ENCODE data around the gene ATF7.
"Not testable (repeated sequence)": the region's sequence is repeated elsewhere in the genome, so short reads cannot be mapped to it uniquely, and the experiment has no call there.

ATF7 gene

GRCh38 chr12:53643232-53643979, 17.2 kb upstream of the ATF7 start:
- Histone ChIP-seq H3K9me2 (replicated peaks; ENCODE audit: control insufficient read depth, low read length) (no peaks in the 10 kb centered on the region), H3F3A (ENCODE audit: control insufficient read depth, insufficient read depth) (no peaks in the 10 kb centered on the region), H3K4me3 (ENCODE audit: low read length) (no peak overlapping the region), H3K27me3 (ENCODE audit: control insufficient read depth, low read length) (no peaks in the 10 kb centered on the region), H3K79me2 (ENCODE audit: control insufficient read depth, low read length) (no peaks in the 10 kb centered on the region), H3K27ac (ENCODE audit: low read depth, low read length) (no peak overlapping the region), H3K4me2 (ENCODE audit: low read length) (no peak overlapping the region), H4K20me1 (ENCODE audit: control insufficient read depth, insufficient read depth, low read depth, low read length) (no peaks in the 10 kb centered on the region), H3K36me3 (ENCODE audit: control insufficient read depth, low read length) (no peaks in the 10 kb centered on the region), H3K4me1 (ENCODE audit: control insufficient read depth, low read length) (no peaks in the 10 kb centered on the region), H3K9me3 (ENCODE audit: control insufficient read depth, insufficient read depth, low read length) (no peaks in the 10 kb centered on the region)
- no peak for TF ChIP-seq EZH2phosphoT487 (IDR thresholded peaks at IDR 0.05; ENCODE audit: borderline replicate concordance, low read length)
- no peak for TF ChIP-seq CTCF (IDR thresholded peaks at IDR 0.05; ENCODE audit: low read depth, low read length, poor library complexity, severe bottlenecking)

- no peak for TF ChIP-seq CTCF (IDR thresholded peaks at IDR 0.05; ENCODE audit: low read depth, low read length, poor library complexity, severe bottlenecking)
- no peak for TF ChIP-seq EZH2phosphoT487 (IDR thresholded peaks at IDR 0.05; ENCODE audit: borderline replicate concordance, low read length)
- H3K27ac ChIP-seq (ENCODE audit: low read depth, low read length): no peak overlapping the region
- H3K79me2 ChIP-seq (ENCODE audit: control insufficient read depth, low read length): no peaks in the 10 kb centered on the region
- no peaks in the 10 kb centered on the region for H3K36me3 ChIP-seq (ENCODE audit: control insufficient read depth, low read length)
- H3K4me1 ChIP-seq (ENCODE audit: control insufficient read depth, low read length): no peaks in the 10 kb centered on the region
- no peaks in the 10 kb centered on the region for H3K27me3 ChIP-seq (ENCODE audit: control insufficient read depth, low read length)
- H3K9me2 ChIP-seq (replicated peaks; ENCODE audit: control insufficient read depth, low read length): no peaks in the 10 kb centered on the region
- no peak overlapping the region for H3K4me2 ChIP-seq (ENCODE audit: low read length)
- H4K20me1 ChIP-seq (ENCODE audit: control insufficient read depth, insufficient read depth, low read depth, low read length): no peaks in the 10 kb centered on the region
- no peak overlapping the region for H3K4me3 ChIP-seq (ENCODE audit: low read length)
- no peaks in the 10 kb centered on the region for H3K9me3 ChIP-seq (ENCODE audit: control insufficient read depth, insufficient read depth, low read length)
- H3F3A ChIP-seq (ENCODE audit: control insufficient read depth, insufficient read depth): no peaks in the 10 kb centered on the region
Measured at GRCh38 chr12:53638057-53638456, 11.9 kb upstream of the ATF7 start.

- no peak overlapping the region for H3K4me2 ChIP-seq (ENCODE audit: low read length)
- H3K4me1 ChIP-seq (ENCODE audit: control insufficient read depth, low read length): no peaks in the 10 kb centered on the region
- no peaks in the 10 kb centered on the region for H4K20me1 ChIP-seq (ENCODE audit: control insufficient read depth, insufficient read depth, low read depth, low read length)
- TF ChIP-seq EZH2phosphoT487 (IDR thresholded peaks at IDR 0.05; ENCODE audit: borderline replicate concordance, low read length): no peak
- no peaks in the 10 kb centered on the region for H3F3A ChIP-seq (ENCODE audit: control insufficient read depth, insufficient read depth)
- H3K4me3 ChIP-seq (ENCODE audit: low read length): no peak overlapping the region
- H3K27me3 ChIP-seq (ENCODE audit: control insufficient read depth, low read length): no peaks in the 10 kb centered on the region
- no peak overlapping the region for H3K27ac ChIP-seq (ENCODE audit: low read depth, low read length)
- no peaks in the 10 kb centered on the region for H3K36me3 ChIP-seq (ENCODE audit: control insufficient read depth, low read length)
- no peaks in the 10 kb centered on the region for H3K9me2 ChIP-seq (replicated peaks; ENCODE audit: control insufficient read depth, low read length)
- no peaks in the 10 kb centered on the region for H3K9me3 ChIP-seq (ENCODE audit: control insufficient read depth, insufficient read depth, low read length)
- H3K79me2 ChIP-seq (ENCODE audit: control insufficient read depth, low read length): no peaks in the 10 kb centered on the region
Measured at GRCh38 chr12:53636641-53637040, 10.5 kb upstream of the ATF7 start.

- not testable (repeated sequence) for H3F3A ChIP-seq (ENCODE audit: control insufficient read depth, insufficient read depth); H3K4me1 ChIP-seq (ENCODE audit: control insufficient read depth, low read length); H4K20me1 ChIP-seq (ENCODE audit: control insufficient read depth, insufficient read depth, low read depth, low read length); H3K4me2 ChIP-seq (ENCODE audit: low read length); H3K36me3 ChIP-seq (ENCODE audit: control insufficient read depth, low read length); H3K9me2 ChIP-seq (replicated peaks; ENCODE audit: control insufficient read depth, low read length); H3K4me3 ChIP-seq (ENCODE audit: low read length); H3K27me3 ChIP-seq (ENCODE audit: control insufficient read depth, low read length); H3K79me2 ChIP-seq (ENCODE audit: control insufficient read depth, low read length); H3K9me3 ChIP-seq (ENCODE audit: control insufficient read depth, insufficient read depth, low read length); H3K27ac ChIP-seq (ENCODE audit: low read depth, low read length)
Measured at GRCh38 chr12:53635708-53636107, 9.5 kb upstream of the ATF7 start.

Data from DOHH2 (cell line).